Smooth muscle cell of the pulmonary artery (primary cell): ENCODE results near the gene GATAD2B. TPM values are rescaled to one million over a fixed set of nuclear protein-coding genes. Genes with fewer than 3 reads are reported as not detected.

Source experiments
- total RNA-seq: library from RNA; depleted of rRNA; stranded (reverse); fragments of >200 nt; gene quantifications from 2 replicates; pipeline ENCODE4 v1.2.3, GENCODE V29; 2014

The GATAD2B gene
- total RNA-seq, result 7.9 and 8.3 TPM in 2 replicates

GRCh38 chr1:153922972-153923925 is at the start of gene GATAD2B:
GATAD2B (minus strand) TSS chr1:153922972; CDS start chr1:153828347, 94,625 bp downstream.

GRCh38 chr1:153967107-153967999 is 44.6 kb upstream of the GATAD2B start, which contains the start of gene CREB3L4:
CREB3L4 (plus strand) TSS chr1:153967902; CDS start chr1:153968526, 624 bp downstream.

GRCh38 chr1:153963030-153963849 is 40.5 kb upstream of the GATAD2B start, which contains the start of gene SLC39A1:
SLC39A1 (minus strand) TSS chr1:153963537; CDS start chr1:153962715, 822 bp downstream.

DNA sequence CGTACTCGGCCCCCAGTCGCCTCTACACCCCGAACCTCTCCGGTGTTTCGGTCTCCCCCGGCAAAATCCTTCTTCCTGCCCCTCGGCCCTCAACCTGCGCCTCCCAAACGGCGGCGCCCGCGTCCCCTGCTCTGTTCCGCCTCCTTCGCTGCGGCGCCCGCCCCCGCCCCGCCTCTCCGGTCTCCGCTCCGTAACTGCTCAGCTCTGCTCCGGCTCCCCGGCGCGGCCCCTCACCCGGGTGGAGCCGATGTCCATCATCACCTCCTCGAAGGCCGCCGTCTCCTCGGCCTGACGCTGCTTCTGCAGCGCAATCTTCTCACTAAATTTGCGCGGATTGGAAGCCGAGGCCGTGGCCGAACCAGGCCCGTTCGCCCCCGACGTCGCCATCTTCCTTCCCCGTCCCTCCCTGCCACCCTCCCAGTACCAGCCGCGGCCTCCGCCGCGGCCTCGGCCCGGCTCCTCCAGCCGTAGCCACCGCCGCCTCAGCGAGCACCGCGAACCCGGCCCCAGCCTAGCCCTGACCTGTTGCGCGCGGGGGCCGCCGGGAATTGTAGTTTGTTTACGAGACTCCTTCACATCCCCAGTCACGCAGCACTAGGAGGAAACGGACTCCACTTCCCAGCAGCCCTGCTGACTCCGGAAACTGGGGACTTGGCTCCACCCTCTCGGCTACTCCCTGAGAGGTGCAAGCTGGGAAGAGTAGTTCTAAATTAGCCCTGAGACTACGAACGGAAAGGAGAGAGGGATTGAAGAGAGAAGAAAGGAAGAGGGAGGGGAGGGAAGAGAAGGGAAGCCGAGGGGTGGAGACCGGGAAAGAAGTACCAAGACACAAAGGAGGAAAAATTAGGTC is 35.6 kb upstream of the GATAD2B start, which contains the start of gene CRTC2:
Gene CRTC2 (minus strand): TSS at position 502 of the 850 bp plus-strand sequence. CDS start 115 bp downstream, at position 387.

DNA sequence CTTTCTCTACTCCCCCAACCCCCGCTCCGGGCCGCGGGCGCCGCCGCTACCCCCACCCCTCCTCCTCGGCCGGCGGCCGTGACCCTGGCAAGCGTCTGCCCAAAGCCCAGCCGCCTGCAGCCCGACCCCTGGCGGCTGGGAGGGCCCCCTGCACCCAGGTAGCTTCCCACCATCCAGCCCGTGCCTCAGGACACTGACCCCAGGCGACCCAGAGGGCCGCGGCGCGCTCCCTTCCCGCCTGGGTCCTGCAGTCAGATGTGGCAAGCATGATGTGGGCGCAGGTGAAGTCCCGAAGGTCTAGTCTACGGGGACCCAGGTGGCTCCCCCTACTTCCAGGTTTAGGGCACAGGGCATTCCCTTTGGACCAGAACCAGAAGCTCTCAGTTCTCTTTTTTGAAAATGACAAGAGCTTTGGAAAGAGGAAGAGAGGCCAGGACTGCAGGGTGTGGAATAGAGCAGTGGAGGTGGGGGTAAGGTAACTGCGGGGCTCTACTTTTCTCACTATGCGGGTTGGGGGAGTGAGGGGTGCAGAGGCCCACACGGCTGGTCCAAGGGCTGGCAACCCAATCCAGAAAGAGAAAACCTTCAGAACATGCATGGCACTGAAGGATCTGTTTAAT is 24.0 kb upstream of the GATAD2B start, which contains the start of gene DENND4B:
Gene DENND4B (minus strand): TSS at position 97 of the 620 bp plus-strand sequence. CDS start 2,344 bp downstream, outside the sequence.

DNA sequence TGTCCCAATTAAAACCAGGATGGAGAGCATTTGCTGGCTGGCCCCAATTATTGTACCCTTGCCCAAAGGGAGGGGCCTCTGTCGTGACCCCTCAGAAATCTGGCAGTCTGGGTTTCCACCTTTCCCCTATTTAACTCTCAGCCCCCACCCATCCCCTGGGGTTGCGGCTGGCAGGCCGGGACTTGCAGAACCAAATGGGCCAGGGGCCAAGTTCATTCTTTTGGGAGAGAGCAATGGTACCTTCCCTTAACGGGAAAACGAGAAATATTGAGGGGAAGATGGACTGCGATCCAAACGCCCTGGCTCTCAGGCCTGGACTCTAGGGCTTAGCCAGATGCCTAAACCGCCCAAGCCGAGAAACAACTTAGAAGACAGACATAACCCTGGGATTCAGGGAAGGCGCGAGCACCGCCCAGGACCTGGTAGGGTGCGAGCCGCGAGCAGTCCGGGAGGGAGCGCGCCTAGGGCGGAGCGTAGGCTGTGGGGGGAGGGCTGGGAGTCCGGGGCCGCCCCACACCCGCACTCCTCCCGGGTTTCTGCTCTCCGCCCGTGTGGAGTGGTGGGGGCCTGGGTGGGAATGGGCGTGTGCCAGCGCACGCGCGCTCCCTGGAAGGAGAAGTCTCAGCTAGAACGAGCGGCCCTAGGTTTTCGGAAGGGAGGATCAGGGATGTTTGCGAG is 147.9 kb downstream of the GATAD2B start, which contains the start of gene SLC27A3:
Gene SLC27A3 (plus strand): TSS at position 628 of the 678 bp plus-strand sequence. CDS start 91 bp downstream, outside the sequence.

Other genes starting within 250 kb of the GATAD2B start
- gene NPR1, start 244.3 kb downstream of the GATAD2B start, total RNA-seq, result 1.0 and 1.2 TPM in 2 replicates
- 45.5 and 46.9 TPM in 2 replicates for gene INTS3, start 194.9 kb downstream of the GATAD2B start, total RNA-seq
- gene SLC27A3, start 147.6 kb downstream of the GATAD2B start, total RNA-seq, result 10.3 and 14.6 TPM in 2 replicates
- gene DENND4B, start 23.7 kb upstream of the GATAD2B start, total RNA-seq, result 18.7 and 28.8 TPM in 2 replicates
- 6.3 and 6.7 TPM in 2 replicates for gene CRTC2, start 35.6 kb upstream of the GATAD2B start, total RNA-seq
- gene SLC39A1, start 40.6 kb upstream of the GATAD2B start, total RNA-seq, result 117 and 120 TPM in 2 replicates
- gene CREB3L4, start 44.9 kb upstream of the GATAD2B start, total RNA-seq, result 3.9 and 6.6 TPM in 2 replicates
- gene JTB, start 54.7 kb upstream of the GATAD2B start, total RNA-seq, result 87.9 and 105 TPM in 2 replicates
- 102 and 150 TPM in 2 replicates for gene RAB13, start 63.4 kb upstream of the GATAD2B start, total RNA-seq
- 788 and 889 TPM in 2 replicates for gene RPS27, start 67.8 kb upstream of the GATAD2B start, total RNA-seq
- 0.07 and 0.23 TPM in 2 replicates for gene NUP210L, start 232.1 kb upstream of the GATAD2B start, total RNA-seq